Trophoblast cell (in vitro differentiated cells and primary cell): ENCODE results near the gene SLC39A2.

Experiments used
- DNase-seq, 2 donors: peaks; one replicate each; pipeline ENCODE4 v3.0.0-alpha.2; 2016
- H2AFZ ChIP-seq: 2 replicates; pipeline ENCODE4 v1.6.1; 2013; ENCODE audit warnings: low read length, moderate library complexity, mild to moderate bottlenecking; ENCODE audit not compliant: insufficient read depth, poor library complexity
- H2AK5ac ChIP-seq: 2 replicates; pipeline ENCODE4 v1.6.1; 2013; ENCODE audit warnings: mild to moderate bottlenecking, low read length
- H2BK120ac ChIP-seq: 2 replicates; pipeline ENCODE4 v1.6.1; 2013; ENCODE audit warnings: low read length, mild to moderate bottlenecking, moderate library complexity; ENCODE audit not compliant: insufficient read depth, poor library complexity
- H2BK12ac ChIP-seq: 2 replicates; pipeline ENCODE4 v1.6.1; 2013; ENCODE audit warnings: mild to moderate bottlenecking, low read length, moderate library complexity
- H2BK5ac ChIP-seq: 2 replicates; pipeline ENCODE4 v1.6.1; 2013; ENCODE audit warnings: low read length, low read depth, moderate library complexity, mild to moderate bottlenecking; ENCODE audit not compliant: poor library complexity
- H3K14ac ChIP-seq: 2 replicates; pipeline ENCODE4 v1.6.1; 2013; ENCODE audit warnings: mild to moderate bottlenecking, low read length
- H3K18ac ChIP-seq: 2 replicates; pipeline ENCODE4 v1.6.1; 2013; ENCODE audit warnings: mild to moderate bottlenecking, low read length
- H3K23ac ChIP-seq: 2 replicates; pipeline ENCODE4 v1.6.1; 2013; ENCODE audit warnings: low read length
- H3K27ac ChIP-seq: 2 replicates; pipeline ENCODE4 v1.5.1; 2013; ENCODE audit warnings: low read depth, mild to moderate bottlenecking, inconsistent platforms, low read length, moderate library complexity
- H3K27me3 ChIP-seq: 2 replicates; pipeline ENCODE4 v1.6.1; 2013; ENCODE audit warnings: inconsistent platforms, mild to moderate bottlenecking, low read length, moderate library complexity; ENCODE audit not compliant: insufficient read depth
- H3K36me3 ChIP-seq, 2 experiments: 1 replicate in 1 of 2; 2 replicates in 1 of 2; pipeline ENCODE4 v1.6.1; 2013; ENCODE audit warnings: low read length in 2 of 2, mild to moderate bottlenecking in 2 of 2, moderate library complexity in 1 of 2; ENCODE audit not compliant: insufficient read depth in 2 of 2, control insufficient read depth in 1 of 2
- H3K4ac ChIP-seq: 2 replicates; pipeline ENCODE4 v1.6.1; 2013; ENCODE audit warnings: low read depth, mild to moderate bottlenecking, low read length, moderate library complexity
- H3K4me1 ChIP-seq, 2 experiments: 1 replicate in 1 of 2; 2 replicates in 1 of 2; pipeline ENCODE4 v1.6.1; 2013; ENCODE audit warnings: low read length in 2 of 2, mild to moderate bottlenecking in 2 of 2, moderate library complexity in 1 of 2; ENCODE audit not compliant: insufficient read depth in 2 of 2, control insufficient read depth in 1 of 2
- H3K4me2 ChIP-seq: 2 replicates; pipeline ENCODE4 v1.6.1; 2013; ENCODE audit warnings: inconsistent platforms, mild to moderate bottlenecking, low read length, moderate library complexity
- H3K4me3 ChIP-seq: 2 replicates; pipeline ENCODE4 v1.5.1; 2013; ENCODE audit warnings: mild to moderate bottlenecking, low read depth, low read length, inconsistent platforms
- H3K79me1 ChIP-seq: one replicate; pipeline ENCODE4 v1.6.1; 2013; ENCODE audit warnings: low read length
- H3K79me2 ChIP-seq: 2 replicates; pipeline ENCODE4 v1.6.1; 2013; ENCODE audit warnings: low read length, mild to moderate bottlenecking; ENCODE audit not compliant: control insufficient read depth, insufficient read depth, poor library complexity
- H3K9ac ChIP-seq: 2 replicates; pipeline ENCODE4 v1.6.1; 2013; ENCODE audit warnings: mild to moderate bottlenecking, low read length
- H3K9me3 ChIP-seq: 2 replicates; pipeline ENCODE4 v1.6.1; 2013; ENCODE audit warnings: low read depth, mild to moderate bottlenecking, control low read depth, inconsistent platforms, low read length; ENCODE audit not compliant: insufficient read depth
- H4K12ac ChIP-seq: 2 replicates; pipeline ENCODE4 v1.6.1; 2013; ENCODE audit warnings: low read depth, mild to moderate bottlenecking, low read length, moderate library complexity
- H4K8ac ChIP-seq: 2 replicates; pipeline ENCODE4 v1.6.1; 2013; ENCODE audit warnings: low read depth, mild to moderate bottlenecking, low read length, moderate library complexity
- H4K91ac ChIP-seq: one replicate; pipeline ENCODE4 v1.6.1; 2013; ENCODE audit warnings: low read depth, mild to moderate bottlenecking, low read length, moderate library complexity
- WGBS: extraction: QIAGEN DNeasy Blood & Tissue Kit; methylation state at CpG from one replicate; pipeline ENCODE4 v1.1.7; 2013; ENCODE audit warnings: missing lambda C conversion rate; ENCODE audit not compliant: insufficient read length, insufficient coverage; ENCODE audit errors: extremely low coverage; 5-methylcytosine and 5-hydroxymethylcytosine counted together

Gene SLC39A2

DNA sequence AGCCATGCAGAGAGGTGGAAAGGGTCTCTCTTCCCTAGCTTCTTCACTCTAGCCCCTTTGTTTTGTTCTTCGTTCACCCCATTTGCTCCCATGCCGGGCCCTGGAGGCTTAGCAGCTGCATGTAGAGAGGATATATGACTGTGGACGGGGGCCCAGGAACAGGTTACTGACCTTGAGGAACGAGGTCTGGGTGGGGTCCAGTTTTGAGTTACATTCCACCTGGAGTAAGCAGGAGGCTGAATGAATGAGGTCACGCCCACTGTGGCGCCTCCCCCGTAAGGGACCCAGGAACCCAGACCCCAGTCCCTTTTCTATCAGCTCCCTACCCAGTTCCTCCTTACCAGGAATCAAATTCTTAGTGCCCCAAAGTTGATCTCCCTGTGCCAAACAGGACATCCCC lies 19.2 kb downstream of the SLC39A2 start:
- no peak overlapping the region for H2BK5ac ChIP-seq
- H3K27ac ChIP-seq: no peak overlapping the region
- H2BK12ac ChIP-seq: no peak overlapping the region
- no peak overlapping the region for H3K23ac ChIP-seq
- H3K4ac ChIP-seq: no peak overlapping the region
- no peak overlapping the region for H3K4me3 ChIP-seq
- H3K14ac ChIP-seq: no peak overlapping the region
- H4K8ac ChIP-seq: no peak overlapping the region
- no peak overlapping the region for H2AFZ ChIP-seq
- H3K9me3 ChIP-seq: no peaks in the 10 kb centered on the region
- peaks cover 0 to 10% of the 10 kb centered on the region in 2 experiments for H3K36me3 ChIP-seq
- peaks cover 4 to 6% of the 10 kb centered on the region in 2 experiments for H3K4me1 ChIP-seq
- no peak overlapping the region for H2BK120ac ChIP-seq
- no peak overlapping the region for H4K91ac ChIP-seq
- H3K4me2 ChIP-seq: no peak overlapping the region
- no peak overlapping the region for H4K12ac ChIP-seq
- no peaks in the 10 kb centered on the region for H3K79me1 ChIP-seq
- no CpG with 5 or more reads among the region's 7 CpGs for WGBS
- H2AK5ac ChIP-seq: no peak overlapping the region
- DNase-seq: no peak
- no peak overlapping the region for H3K18ac ChIP-seq
- no peaks in the 10 kb centered on the region for H3K79me2 ChIP-seq
- no peak overlapping the region for H3K9ac ChIP-seq
- no peaks in the 10 kb centered on the region for H3K27me3 ChIP-seq

DNA sequence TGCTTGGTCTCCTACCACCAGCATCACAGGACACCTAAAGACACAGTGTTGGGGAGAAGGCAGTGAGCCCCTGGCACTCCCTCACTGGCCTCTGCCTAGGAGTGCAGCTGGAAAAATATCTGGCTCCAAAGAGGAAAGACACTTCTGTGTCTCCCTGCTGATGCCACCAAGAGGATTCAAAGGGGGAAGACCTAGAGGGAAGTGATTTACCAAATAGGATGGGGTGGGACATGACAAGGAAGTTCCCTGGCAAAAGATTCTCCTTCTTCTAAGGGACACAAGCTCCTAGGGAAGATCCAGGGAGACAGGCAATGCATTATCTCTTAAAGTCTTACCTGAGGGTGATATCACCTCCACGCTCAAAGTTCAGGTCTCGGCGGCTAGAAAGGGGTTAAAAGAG lies 19.7 kb downstream of the SLC39A2 start:
- Histone ChIP-seq H2AFZ (no peak overlapping the region), H2AK5ac (no peak overlapping the region), H3K36me3 (peaks cover 0 to 10% of the 10 kb centered on the region in 2 experiments), H3K4me3 (no peak overlapping the region), H3K79me1 (no peaks in the 10 kb centered on the region), H2BK12ac (no peak overlapping the region), H3K18ac (no peak overlapping the region), H3K23ac (no peak overlapping the region), H3K79me2 (no peaks in the 10 kb centered on the region), H4K91ac (no peak overlapping the region), H3K9me3 (no peaks in the 10 kb centered on the region), H2BK120ac (no peak overlapping the region), H4K12ac (no peak overlapping the region), H3K27ac (no peak overlapping the region), H3K27me3 (no peaks in the 10 kb centered on the region), H2BK5ac (no peak overlapping the region), H3K4me1 (peaks cover 4 to 6% of the 10 kb centered on the region in 2 experiments), H4K8ac (no peak overlapping the region), H3K4me2 (no peak overlapping the region), H3K9ac (no peak overlapping the region), H3K4ac (no peak overlapping the region), H3K14ac (no peak overlapping the region)
- no peak for DNase-seq
- no CpG with 5 or more reads among the region's 3 CpGs for WGBS

DNA sequence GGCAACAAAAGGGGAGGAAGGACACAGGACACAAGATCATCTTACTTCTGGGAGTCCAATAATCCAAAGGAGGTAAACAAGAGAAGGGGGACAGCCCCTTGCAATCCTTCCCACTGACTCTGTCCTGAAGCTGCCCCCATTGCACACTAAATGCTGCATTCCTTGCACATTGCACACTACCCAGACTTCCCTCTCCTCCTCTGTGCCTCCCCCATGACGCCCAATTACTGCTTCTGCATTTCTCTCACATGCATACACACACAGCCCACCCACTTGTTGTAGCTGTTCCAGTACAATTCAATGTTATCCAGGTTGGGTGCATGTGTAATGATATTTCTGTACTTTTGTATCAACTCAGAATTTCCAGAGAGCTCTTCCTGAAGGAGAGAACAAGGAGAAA lies 20.3 kb downstream of the SLC39A2 start:
- no peaks in the 10 kb centered on the region for H3K27me3 ChIP-seq
- H3K27ac ChIP-seq: no peak overlapping the region
- H3K18ac ChIP-seq: no peak overlapping the region
- no peak overlapping the region for H3K9ac ChIP-seq
- H3K9me3 ChIP-seq: no peaks in the 10 kb centered on the region
- no peak overlapping the region for H2AK5ac ChIP-seq
- peaks cover 0 to 10% of the 10 kb centered on the region in 2 experiments for H3K36me3 ChIP-seq
- DNase-seq: no peak
- H4K8ac ChIP-seq: no peak overlapping the region
- no peak overlapping the region for H3K4ac ChIP-seq
- no peak overlapping the region for H4K12ac ChIP-seq
- H3K4me1 ChIP-seq: peaks cover 6 to 10% of the 10 kb centered on the region in 2 experiments
- H3K4me2 ChIP-seq: no peak overlapping the region
- peaks cover under 1% of the 10 kb centered on the region for H3K79me1 ChIP-seq
- no peak overlapping the region for H3K23ac ChIP-seq
- H2BK12ac ChIP-seq: no peak overlapping the region
- no peak overlapping the region for H2BK5ac ChIP-seq
- no peak overlapping the region for H2AFZ ChIP-seq
- WGBS: no CpG with 5 or more reads among the region's 1 CpG
- no peak overlapping the region for H3K4me3 ChIP-seq
- no peak overlapping the region for H4K91ac ChIP-seq
- H2BK120ac ChIP-seq: no peak overlapping the region
- H3K79me2 ChIP-seq: peaks cover under 1% of the 10 kb centered on the region
- H3K14ac ChIP-seq: no peak overlapping the region

DNA sequence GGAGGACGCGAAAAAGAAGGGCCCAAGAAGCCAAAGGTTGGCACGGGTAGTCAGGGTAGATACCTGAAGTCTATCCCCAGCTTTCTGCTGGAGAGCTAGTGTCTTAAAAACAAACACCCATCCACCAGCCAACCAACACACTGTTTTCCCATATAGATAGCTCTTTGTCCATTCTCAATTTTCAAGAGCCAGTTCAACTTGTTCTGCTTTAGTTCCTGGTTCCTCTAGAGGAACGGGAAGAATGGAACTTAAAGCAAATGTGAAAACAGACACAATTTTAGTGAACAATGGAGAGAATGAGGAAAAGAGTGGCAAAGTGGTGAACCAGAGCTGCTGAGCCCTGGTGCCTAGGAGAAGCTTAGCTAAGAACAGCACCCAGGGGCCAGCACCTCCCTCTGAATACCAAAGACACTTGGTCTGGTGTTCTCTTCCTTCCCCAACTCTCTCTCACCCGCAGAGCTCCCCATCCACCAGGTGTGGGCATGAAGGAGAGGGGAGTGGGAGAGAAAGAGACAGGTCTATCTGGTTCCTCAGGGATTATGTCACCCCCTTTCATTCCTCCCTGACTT lies 22.0 kb downstream of the SLC39A2 start:
- Histone ChIP-seq H3K4me1 (peaks cover 17 to 21% of the 10 kb centered on the region in 2 experiments), H4K91ac (no peak overlapping the region), H3K79me2 (peaks cover 6% of the 10 kb centered on the region), H2BK12ac (no peak overlapping the region), H3K36me3 (peaks cover 0 to 10% of the 10 kb centered on the region in 2 experiments), H3K4me3 (no peak overlapping the region), H3K79me1 (peaks cover 9% of the 10 kb centered on the region), H3K4ac (no peak overlapping the region), H4K12ac (no peak overlapping the region), H4K8ac (no peak overlapping the region), H3K9ac (no peak overlapping the region), H2AFZ (no peak overlapping the region), H3K27ac (no peak overlapping the region), H3K4me2 (no peak overlapping the region), H3K9me3 (no peaks in the 10 kb centered on the region), H3K27me3 (no peaks in the 10 kb centered on the region), H3K23ac (no peak overlapping the region), H3K14ac (no peak overlapping the region), H2BK120ac (no peak overlapping the region), H2AK5ac (no peak overlapping the region), H3K18ac (no peak overlapping the region), H2BK5ac (no peak overlapping the region)
- peak; percentile 16 to 72 for DNase-seq
- WGBS: no CpG with 5 or more reads among the region's 5 CpGs
